Measurements from ENCODE around the gene STK11IP. TPM values are rescaled to one million over a fixed set of nuclear protein-coding genes. Genes with fewer than 3 reads are reported as not detected.
A peak's percentile ranks its signal among the peaks of the same experiment; 100 is the strongest.

The STK11IP gene
- total and polyA plus RNA-seq, 2 of the 13 experiments (the other 11 are each of a cell fraction or from before 2014, with no cell fraction given), result 12.8 to 24.0 TPM

DNA sequence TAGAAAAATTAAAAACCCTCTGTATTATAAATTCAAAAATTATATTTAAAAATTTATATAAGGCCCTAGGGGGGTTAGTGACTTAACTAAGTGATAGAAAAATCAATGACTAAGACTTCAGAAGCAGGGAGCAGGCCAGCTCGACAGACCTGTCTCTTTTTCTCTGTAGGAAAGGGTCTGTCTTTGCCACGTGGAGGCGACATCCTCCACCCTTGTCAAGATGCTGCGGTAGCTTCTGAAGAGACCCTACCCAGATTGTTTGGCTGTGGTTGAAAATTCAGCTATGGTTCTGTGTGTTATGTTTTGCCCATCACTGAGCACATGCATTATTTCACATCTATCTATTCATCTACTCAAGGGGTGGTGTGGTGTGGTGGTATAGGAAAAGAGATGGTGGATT lies 21.6 kb downstream of the STK11IP start (continued):
- TF ChIP-seq, protein P1, sequence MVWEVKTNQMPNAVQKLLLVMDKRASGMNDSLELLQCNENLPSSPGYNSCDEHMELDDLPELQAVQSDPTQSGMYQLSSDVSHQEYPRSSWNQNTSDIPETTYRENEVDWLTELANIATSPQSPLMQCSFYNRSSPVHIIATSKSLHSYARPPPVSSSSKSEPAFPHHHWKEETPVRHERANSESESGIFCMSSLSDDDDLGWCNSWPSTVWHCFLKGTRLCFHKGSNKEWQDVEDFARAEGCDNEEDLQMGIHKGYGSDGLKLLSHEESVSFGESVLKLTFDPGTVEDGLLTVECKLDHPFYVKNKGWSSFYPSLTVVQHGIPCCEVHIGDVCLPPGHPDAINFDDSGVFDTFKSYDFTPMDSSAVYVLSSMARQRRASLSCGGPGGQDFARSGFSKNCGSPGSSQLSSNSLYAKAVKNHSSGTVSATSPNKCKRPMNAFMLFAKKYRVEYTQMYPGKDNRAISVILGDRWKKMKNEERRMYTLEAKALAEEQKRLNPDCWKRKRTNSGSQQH (CRISPR knock-in tag; IDR thresholded peaks at IDR 0.05; ENCODE audit: low read depth), result no peak
- TF ChIP-seq POLR2AphosphoS2 (IDR thresholded peaks at IDR 0.05; ENCODE audit: low read depth, low read length), result no peak
- peak; percentile 19; the same call in 1 of the 2 replicates for TF ChIP-seq SMC3 (IDR thresholded peaks at IDR 0.05; ENCODE audit: low read length)
- TF ChIP-seq AKAP8 (CRISPR knock-in tag; IDR thresholded peaks at IDR 0.05), result no peak
- no peak for TF ChIP-seq ZNF225 (CRISPR knock-in tag; IDR thresholded peaks at IDR 0.05)
- TF ChIP-seq, protein P2, sequence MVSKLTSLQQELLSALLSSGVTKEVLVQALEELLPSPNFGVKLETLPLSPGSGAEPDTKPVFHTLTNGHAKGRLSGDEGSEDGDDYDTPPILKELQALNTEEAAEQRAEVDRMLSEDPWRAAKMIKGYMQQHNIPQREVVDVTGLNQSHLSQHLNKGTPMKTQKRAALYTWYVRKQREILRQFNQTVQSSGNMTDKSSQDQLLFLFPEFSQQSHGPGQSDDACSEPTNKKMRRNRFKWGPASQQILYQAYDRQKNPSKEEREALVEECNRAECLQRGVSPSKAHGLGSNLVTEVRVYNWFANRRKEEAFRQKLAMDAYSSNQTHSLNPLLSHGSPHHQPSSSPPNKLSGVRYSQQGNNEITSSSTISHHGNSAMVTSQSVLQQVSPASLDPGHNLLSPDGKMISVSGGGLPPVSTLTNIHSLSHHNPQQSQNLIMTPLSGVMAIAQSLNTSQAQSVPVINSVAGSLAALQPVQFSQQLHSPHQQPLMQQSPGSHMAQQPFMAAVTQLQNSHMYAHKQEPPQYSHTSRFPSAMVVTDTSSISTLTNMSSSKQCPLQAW (CRISPR knock-in tag; IDR thresholded peaks at IDR 0.05), result no peak
- no peak for TF ChIP-seq RARA (CRISPR knock-in tag; IDR thresholded peaks at IDR 0.05)
- TF ChIP-seq, protein P3, sequence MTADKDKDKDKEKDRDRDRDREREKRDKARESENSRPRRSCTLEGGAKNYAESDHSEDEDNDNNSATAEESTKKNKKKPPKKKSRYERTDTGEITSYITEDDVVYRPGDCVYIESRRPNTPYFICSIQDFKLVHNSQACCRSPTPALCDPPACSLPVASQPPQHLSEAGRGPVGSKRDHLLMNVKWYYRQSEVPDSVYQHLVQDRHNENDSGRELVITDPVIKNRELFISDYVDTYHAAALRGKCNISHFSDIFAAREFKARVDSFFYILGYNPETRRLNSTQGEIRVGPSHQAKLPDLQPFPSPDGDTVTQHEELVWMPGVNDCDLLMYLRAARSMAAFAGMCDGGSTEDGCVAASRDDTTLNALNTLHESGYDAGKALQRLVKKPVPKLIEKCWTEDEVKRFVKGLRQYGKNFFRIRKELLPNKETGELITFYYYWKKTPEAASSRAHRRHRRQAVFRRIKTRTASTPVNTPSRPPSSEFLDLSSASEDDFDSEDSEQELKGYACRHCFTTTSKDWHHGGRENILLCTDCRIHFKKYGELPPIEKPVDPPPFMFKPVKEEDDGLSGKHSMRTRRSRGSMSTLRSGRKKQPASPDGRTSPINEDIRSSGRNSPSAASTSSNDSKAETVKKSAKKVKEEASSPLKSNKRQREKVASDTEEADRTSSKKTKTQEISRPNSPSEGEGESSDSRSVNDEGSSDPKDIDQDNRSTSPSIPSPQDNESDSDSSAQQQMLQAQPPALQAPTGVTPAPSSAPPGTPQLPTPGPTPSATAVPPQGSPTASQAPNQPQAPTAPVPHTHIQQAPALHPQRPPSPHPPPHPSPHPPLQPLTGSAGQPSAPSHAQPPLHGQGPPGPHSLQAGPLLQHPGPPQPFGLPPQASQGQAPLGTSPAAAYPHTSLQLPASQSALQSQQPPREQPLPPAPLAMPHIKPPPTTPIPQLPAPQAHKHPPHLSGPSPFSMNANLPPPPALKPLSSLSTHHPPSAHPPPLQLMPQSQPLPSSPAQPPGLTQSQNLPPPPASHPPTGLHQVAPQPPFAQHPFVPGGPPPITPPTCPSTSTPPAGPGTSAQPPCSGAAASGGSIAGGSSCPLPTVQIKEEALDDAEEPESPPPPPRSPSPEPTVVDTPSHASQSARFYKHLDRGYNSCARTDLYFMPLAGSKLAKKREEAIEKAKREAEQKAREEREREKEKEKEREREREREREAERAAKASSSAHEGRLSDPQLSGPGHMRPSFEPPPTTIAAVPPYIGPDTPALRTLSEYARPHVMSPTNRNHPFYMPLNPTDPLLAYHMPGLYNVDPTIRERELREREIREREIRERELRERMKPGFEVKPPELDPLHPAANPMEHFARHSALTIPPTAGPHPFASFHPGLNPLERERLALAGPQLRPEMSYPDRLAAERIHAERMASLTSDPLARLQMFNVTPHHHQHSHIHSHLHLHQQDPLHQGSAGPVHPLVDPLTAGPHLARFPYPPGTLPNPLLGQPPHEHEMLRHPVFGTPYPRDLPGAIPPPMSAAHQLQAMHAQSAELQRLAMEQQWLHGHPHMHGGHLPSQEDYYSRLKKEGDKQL (CRISPR knock-in tag; IDR thresholded peaks at IDR 0.05; ENCODE audit: low read depth), result no peak
- no peak for TF ChIP-seq ZNF660 (CRISPR knock-in tag; IDR thresholded peaks at IDR 0.05; ENCODE audit: borderline replicate concordance, low read depth)
- TF ChIP-seq, protein P4, sequence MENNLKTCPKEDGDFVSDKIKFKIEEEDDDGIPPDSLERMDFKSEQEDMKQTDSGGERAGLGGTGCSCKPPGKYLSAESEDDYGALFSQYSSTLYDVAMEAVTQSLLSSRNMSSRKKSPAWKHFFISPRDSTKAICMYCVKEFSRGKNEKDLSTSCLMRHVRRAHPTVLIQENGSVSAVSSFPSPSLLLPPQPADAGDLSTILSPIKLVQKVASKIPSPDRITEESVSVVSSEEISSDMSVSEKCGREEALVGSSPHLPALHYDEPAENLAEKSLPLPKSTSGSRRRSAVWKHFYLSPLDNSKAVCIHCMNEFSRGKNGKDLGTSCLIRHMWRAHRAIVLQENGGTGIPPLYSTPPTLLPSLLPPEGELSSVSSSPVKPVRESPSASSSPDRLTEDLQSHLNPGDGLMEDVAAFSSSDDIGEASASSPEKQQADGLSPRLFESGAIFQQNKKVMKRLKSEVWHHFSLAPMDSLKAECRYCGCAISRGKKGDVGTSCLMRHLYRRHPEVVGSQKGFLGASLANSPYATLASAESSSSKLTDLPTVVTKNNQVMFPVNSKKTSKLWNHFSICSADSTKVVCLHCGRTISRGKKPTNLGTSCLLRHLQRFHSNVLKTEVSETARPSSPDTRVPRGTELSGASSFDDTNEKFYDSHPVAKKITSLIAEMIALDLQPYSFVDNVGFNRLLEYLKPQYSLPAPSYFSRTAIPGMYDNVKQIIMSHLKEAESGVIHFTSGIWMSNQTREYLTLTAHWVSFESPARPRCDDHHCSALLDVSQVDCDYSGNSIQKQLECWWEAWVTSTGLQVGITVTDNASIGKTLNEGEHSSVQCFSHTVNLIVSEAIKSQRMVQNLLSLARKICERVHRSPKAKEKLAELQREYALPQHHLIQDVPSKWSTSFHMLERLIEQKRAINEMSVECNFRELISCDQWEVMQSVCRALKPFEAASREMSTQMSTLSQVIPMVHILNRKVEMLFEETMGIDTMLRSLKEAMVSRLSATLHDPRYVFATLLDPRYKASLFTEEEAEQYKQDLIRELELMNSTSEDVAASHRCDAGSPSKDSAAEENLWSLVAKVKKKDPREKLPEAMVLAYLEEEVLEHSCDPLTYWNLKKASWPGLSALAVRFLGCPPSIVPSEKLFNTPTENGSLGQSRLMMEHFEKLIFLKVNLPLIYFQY (CRISPR knock-in tag; IDR thresholded peaks at IDR 0.05; ENCODE audit: borderline replicate concordance), result no peak
- TF ChIP-seq MEIS2 (CRISPR knock-in tag; IDR thresholded peaks at IDR 0.05), result no peak
- no peak for TF ChIP-seq SMARCC2 (IDR thresholded peaks at IDR 0.05)
- TF ChIP-seq, protein P5, sequence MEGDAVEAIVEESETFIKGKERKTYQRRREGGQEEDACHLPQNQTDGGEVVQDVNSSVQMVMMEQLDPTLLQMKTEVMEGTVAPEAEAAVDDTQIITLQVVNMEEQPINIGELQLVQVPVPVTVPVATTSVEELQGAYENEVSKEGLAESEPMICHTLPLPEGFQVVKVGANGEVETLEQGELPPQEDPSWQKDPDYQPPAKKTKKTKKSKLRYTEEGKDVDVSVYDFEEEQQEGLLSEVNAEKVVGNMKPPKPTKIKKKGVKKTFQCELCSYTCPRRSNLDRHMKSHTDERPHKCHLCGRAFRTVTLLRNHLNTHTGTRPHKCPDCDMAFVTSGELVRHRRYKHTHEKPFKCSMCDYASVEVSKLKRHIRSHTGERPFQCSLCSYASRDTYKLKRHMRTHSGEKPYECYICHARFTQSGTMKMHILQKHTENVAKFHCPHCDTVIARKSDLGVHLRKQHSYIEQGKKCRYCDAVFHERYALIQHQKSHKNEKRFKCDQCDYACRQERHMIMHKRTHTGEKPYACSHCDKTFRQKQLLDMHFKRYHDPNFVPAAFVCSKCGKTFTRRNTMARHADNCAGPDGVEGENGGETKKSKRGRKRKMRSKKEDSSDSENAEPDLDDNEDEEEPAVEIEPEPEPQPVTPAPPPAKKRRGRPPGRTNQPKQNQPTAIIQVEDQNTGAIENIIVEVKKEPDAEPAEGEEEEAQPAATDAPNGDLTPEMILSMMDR (CRISPR knock-in tag; IDR thresholded peaks at IDR 0.05), result peak; percentile 50
- 0 out of 2 replicates have a peak, but pooled peaks have one; percentile 8 for TF ChIP-seq FOXK1 (CRISPR knock-in tag; IDR thresholded peaks at IDR 0.05; ENCODE audit: borderline replicate concordance, low read depth)
- no peak for TF ChIP-seq GABPB1 (CRISPR knock-in tag; IDR thresholded peaks at IDR 0.05)
- TF ChIP-seq ZKSCAN5 (CRISPR knock-in tag; IDR thresholded peaks at IDR 0.05), result no peak

Data from HepG2 (cell line).